HG02973 (cell line): ENCODE results near the gene RABGAP1L.
A peak's percentile ranks its signal among the peaks of the same experiment; 100 is the strongest.
"Not testable (repeated sequence)": the region's sequence is repeated elsewhere in the genome, so short reads cannot be mapped to it uniquely, and the experiment has no call there.

ENCODE experiments used
- ATAC-seq: cut with Tn5 transposase; IDR thresholded peaks from one replicate; pipeline ENCODE4 v1.9.1; 2021; ENCODE audit warnings: moderate library complexity; ENCODE audit not compliant: unreplicated experiment

RABGAP1L gene

DNA sequence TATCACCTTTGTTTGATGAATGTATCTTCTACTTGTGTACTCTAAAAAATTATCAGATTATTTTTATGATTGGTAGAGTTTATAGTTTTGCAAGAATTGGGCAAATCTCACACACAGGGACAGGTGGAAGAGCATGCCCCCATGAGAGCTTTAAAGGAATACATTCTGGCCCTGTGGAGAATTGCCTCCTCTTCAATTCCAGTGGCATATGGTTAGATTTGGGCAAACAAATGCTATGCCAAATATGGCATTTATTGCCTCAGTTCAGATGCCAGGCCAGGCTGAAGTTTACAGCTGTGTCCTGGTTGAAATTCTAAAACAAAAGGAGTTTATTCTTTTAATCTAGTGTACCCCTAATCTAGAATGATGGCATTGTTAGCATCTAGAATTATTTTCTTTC, 678.1 kb downstream of the RABGAP1L start:
- ATAC-seq = no peak

DNA sequence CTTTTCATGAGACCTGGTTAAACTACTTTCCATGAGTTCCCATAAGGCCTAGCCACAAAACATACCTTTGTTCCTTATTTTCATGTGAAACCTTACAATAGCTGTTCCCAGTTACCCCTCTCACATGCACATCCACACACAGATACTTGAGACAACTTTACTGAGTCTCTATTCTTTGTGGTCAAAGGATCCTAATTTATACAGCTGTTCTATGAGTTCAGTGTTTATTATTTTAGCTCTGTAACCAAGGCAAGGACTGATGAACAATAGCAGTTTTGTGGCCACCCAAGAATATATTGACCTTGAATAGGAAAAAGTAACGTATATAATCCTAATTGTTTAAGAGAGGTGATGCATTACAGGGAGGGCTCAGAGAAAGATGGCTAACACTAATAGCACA, 679.9 kb downstream of the RABGAP1L start:
- no peak for ATAC-seq

GRCh38 chr1:174841747-174842146, 682.4 kb downstream of the RABGAP1L start:
- ATAC-seq = peak; percentile 56

- not testable (repeated sequence) for ATAC-seq
Observed at GRCh38 chr1:174848593-174849560, 689.6 kb downstream of the RABGAP1L start.

DNA sequence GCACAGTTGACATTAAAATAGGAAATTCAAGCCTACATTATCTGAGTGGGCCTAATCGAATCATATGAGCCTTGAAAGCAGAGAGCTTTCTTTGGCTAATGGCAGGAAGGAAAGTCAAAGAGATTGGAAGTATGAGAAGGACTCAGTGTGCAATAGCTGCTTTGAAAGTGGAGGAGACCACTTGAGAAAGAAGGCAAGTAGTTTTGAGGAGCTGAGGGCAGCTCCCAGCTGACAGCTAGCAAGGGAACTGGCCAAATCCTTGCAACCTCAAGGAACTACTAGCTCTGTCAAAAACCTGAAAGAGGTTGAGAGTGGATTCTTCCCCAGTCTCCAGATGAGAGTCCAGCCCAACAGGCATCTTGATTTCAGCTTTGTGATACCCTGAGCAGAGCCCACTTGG, 691.4 kb downstream of the RABGAP1L start:
- no peak for ATAC-seq

- no peak for ATAC-seq
Observed at GRCh38 chr1:174858301-174858700, 699.0 kb downstream of the RABGAP1L start.

GRCh38 chr1:174870319-174870718, 711.0 kb downstream of the RABGAP1L start:
- no peak for ATAC-seq

DNA sequence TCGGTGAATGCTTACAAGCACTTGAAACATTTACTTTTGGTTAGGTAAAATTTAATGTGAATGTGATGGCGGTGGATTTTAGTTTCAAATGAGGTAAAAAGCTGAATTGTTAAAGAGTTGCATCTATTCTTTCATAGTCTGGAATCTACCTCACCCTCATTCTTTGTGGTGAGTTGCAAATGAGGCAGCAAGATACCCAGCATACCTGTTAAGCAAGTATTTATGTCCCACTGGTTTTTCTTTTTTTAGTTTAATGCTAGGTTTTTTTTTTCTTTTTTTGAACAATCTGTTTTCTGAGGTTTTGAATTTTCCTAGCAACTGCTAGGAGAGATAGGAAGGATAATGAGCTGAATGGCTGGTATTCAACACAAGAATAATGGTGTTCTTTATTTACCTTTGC, 712.6 kb downstream of the RABGAP1L start:
- ATAC-seq = no peak

DNA sequence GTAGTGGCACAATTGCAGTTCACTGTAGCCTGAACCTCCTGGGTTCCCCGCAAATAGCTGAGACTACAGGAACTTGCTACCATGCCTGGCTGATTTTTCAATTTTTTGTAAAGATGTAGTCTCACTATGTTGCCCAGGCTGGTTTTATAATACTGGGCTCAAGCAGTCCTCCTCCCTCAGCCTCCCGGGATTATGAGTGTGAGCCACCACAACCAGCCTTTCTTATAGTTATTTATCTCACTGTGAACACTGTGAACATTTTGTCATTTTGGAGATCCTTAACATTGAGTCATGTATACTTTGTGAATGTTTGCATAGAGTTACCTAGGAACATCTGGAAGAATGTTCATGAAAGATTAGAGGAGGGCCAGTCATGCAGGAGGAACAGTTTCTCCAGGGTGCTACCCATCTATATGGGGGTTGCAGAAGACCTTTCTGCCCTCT, 713.3 kb downstream of the RABGAP1L start:
- no peak for ATAC-seq

DNA sequence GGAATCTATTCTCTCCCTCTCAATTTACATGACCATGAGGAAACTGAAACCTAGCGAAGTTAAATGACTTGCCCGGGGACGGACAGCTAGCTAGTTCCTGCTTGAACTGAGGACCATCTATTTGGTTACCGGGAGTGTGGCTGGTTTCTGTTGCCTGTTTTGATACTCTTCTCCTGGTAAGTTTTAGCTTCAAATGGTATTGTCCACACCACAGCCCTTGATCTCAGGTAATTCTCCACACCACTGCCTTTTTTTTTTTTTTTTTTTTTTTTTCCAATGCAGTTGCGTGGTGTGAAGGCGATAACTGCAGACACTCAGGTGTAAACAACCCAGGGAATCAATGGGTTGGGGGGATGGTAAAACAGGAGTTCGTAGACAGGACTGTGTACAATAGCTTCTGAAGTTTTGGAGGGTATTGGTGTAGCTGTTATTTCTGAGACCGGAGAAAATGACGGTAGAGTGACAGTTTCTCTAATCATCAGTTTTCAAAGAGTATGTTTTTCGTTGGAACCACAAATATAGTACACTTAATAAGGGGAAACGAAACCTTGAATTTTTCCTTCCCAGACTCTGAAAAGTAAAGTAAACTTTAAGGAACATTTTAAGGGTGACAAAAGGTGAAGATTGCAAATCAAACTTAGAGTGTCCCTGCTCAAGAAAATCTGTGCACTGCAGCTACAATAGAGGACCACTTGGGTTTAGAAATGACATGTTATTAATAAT, 715.2 kb downstream of the RABGAP1L start:
- ATAC-seq = peak; percentile 63

GRCh38 chr1:174875306-174875705, 716.0 kb downstream of the RABGAP1L start:
- no peak for ATAC-seq

DNA sequence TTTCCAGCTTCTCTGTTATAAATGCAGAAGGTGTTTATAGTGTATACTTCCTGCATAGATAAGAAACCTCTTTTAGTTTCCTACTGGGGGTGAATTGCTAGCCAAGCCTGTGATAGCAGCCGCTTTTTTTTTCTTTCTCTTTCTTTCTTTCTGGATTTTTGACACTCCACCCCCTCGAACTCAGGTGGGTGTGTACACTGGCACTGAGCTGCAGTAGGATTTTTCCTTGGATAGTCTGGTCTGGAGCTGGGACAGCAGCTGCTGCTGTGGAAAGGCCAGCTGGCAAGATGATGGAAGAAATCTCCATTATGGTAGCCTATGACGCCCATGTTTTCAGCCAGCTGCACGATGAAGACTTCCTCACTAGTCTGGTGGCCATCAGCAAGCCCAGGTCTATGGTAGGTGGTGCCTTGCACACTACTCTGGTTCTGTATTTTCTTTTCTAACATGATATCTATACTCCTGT, 717.9 kb downstream of the RABGAP1L start:
- ATAC-seq = no peak

- no peak for ATAC-seq
Observed at GRCh38 chr1:174880171-174880570, 720.9 kb downstream of the RABGAP1L start.

DNA sequence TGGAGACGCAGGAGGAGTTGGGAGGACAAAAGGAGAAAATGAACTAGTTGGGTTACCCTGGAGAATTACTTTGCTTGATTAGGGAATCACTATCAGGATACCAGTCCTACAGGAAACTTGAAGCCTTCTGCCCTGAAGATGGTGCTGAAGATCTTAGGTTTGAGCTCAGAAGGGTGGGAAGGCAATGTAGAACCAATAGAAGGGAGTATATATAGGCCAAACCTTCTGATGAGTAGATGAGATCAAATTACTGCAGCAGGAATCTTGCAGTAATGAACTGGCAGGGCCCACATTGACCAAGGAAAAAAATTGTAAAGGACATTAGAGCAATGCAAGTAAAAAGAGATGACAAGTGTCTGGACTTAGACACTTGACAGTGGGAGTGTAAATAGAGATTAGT, 724.1 kb downstream of the RABGAP1L start:
- no peak for ATAC-seq

- ATAC-seq = no peak
Observed at GRCh38 chr1:174884038-174884437, 724.7 kb downstream of the RABGAP1L start.

DNA sequence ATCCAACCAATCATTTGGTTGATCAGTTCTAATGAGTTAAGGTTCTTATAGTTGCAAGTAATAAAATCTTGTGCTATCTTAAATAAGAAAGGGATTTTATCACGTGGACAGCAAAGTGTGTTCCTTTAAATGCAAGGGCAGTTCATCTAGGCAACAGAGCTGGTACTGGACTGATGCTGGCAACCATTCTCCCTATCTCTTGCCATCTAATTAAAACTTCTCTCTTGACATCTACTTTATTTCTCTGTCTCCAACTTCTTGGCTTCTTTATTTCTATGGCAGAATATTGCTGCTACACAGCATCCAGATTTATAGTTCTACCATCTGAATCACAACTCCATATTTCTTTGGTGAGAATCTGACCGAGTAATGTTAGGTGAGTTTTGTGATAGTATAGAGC, 725.2 kb downstream of the RABGAP1L start:
- ATAC-seq = no peak

GRCh38 chr1:174890024-174890423, 730.7 kb downstream of the RABGAP1L start:
- no peak for ATAC-seq

GRCh38 chr1:174892016-174892415, 732.7 kb downstream of the RABGAP1L start:
- no peak for ATAC-seq

- no peak for ATAC-seq
Observed at GRCh38 chr1:174894117-174894762, 734.9 kb downstream of the RABGAP1L start.

GRCh38 chr1:174895610-174896009, 736.3 kb downstream of the RABGAP1L start:
- ATAC-seq = not testable (repeated sequence)

- ATAC-seq = no peak
Observed at GRCh38 chr1:174898102-174898797, 738.9 kb downstream of the RABGAP1L start.
